Measurements from ENCODE around the gene ADCY3. TPM values are rescaled to one million over a fixed set of nuclear protein-coding genes. Genes with fewer than 3 reads are reported as not detected.

Gene ADCY3
- total and polyA plus RNA-seq, 2 of the 13 experiments (the other 11 are each of a cell fraction or from before 2014, with no cell fraction given), result 0.11 to 0.61 TPM

- TF ChIP-seq ZNF780A (CRISPR knock-in tag; IDR thresholded peaks at IDR 0.05) (peak; percentile 73), KDM5B (CRISPR knock-in tag; IDR thresholded peaks at IDR 0.05; ENCODE audit: borderline replicate concordance) (peak; percentile 95), GPBP1L1 (CRISPR knock-in tag; IDR thresholded peaks at IDR 0.05) (no peak), ZNF317 (CRISPR knock-in tag; IDR thresholded peaks at IDR 0.05) (peak; percentile 65), RFX1 (IDR thresholded peaks at IDR 0.05) (no peak), SNAI1 (CRISPR knock-in tag; IDR thresholded peaks at IDR 0.05; ENCODE audit: borderline replicate concordance) (no peak; the same call in 1 of the 2 replicates), ZNF143 (CRISPR knock-in tag; IDR thresholded peaks at IDR 0.05) (peak; percentile 98), SP140L (CRISPR knock-in tag; IDR thresholded peaks at IDR 0.05; ENCODE audit: borderline replicate concordance) (0 out of 2 replicates have a peak, but pooled peaks have one; percentile 70), ARNT (IDR thresholded peaks at IDR 0.05) (no peak), HNRNPUL1 (IDR thresholded peaks at IDR 0.05; ENCODE audit: low read depth, low read length) (no peak), ZNF652 (CRISPR knock-in tag; IDR thresholded peaks at IDR 0.05; ENCODE audit: borderline replicate concordance, low read depth) (no peak), NR2F2 (IDR thresholded peaks at IDR 0.05; ENCODE audit: borderline replicate concordance, low read depth) (no peak; the same call in 1 of the 2 replicates), CHD4 (IDR thresholded peaks at IDR 0.05; ENCODE audit: borderline replicate concordance, low read length) (no peak), ZSCAN12 (CRISPR knock-in tag; IDR thresholded peaks at IDR 0.05) (no peak), NCOA2 (CRISPR knock-in tag; IDR thresholded peaks at IDR 0.05) (peak; percentile 63), NFKB2 (CRISPR knock-in tag; IDR thresholded peaks at IDR 0.05; ENCODE audit: borderline replicate concordance) (peak; percentile 68; the same call in 1 of the 2 replicates)
- TF ChIP-seq, protein P1, sequence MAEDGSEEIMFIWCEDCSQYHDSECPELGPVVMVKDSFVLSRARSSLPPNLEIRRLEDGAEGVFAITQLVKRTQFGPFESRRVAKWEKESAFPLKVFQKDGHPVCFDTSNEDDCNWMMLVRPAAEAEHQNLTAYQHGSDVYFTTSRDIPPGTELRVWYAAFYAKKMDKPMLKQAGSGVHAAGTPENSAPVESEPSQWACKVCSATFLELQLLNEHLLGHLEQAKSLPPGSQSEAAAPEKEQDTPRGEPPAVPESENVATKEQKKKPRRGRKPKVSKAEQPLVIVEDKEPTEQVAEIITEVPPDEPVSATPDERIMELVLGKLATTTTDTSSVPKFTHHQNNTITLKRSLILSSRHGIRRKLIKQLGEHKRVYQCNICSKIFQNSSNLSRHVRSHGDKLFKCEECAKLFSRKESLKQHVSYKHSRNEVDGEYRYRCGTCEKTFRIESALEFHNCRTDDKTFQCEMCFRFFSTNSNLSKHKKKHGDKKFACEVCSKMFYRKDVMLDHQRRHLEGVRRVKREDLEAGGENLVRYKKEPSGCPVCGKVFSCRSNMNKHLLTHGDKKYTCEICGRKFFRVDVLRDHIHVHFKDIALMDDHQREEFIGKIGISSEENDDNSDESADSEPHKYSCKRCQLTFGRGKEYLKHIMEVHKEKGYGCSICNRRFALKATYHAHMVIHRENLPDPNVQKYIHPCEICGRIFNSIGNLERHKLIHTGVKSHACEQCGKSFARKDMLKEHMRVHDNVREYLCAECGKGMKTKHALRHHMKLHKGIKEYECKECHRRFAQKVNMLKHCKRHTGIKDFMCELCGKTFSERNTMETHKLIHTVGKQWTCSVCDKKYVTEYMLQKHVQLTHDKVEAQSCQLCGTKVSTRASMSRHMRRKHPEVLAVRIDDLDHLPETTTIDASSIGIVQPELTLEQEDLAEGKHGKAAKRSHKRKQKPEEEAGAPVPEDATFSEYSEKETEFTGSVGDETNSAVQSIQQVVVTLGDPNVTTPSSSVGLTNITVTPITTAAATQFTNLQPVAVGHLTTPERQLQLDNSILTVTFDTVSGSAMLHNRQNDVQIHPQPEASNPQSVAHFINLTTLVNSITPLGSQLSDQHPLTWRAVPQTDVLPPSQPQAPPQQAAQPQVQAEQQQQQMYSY (CRISPR knock-in tag; IDR thresholded peaks at IDR 0.05), result peak; percentile 91
- TF ChIP-seq, protein P2, sequence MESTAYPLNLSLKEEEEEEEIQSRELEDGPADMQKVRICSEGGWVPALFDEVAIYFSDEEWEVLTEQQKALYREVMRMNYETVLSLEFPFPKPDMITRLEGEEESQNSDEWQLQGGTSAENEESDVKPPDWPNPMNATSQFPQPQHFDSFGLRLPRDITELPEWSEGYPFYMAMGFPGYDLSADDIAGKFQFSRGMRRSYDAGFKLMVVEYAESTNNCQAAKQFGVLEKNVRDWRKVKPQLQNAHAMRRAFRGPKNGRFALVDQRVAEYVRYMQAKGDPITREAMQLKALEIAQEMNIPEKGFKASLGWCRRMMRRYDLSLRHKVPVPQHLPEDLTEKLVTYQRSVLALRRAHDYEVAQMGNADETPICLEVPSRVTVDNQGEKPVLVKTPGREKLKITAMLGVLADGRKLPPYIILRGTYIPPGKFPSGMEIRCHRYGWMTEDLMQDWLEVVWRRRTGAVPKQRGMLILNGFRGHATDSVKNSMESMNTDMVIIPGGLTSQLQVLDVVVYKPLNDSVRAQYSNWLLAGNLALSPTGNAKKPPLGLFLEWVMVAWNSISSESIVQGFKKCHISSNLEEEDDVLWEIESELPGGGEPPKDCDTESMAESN (CRISPR knock-in tag; conservative IDR thresholded peaks at IDR 0.05), result peak; percentile 75
- TF ChIP-seq, protein P3, sequence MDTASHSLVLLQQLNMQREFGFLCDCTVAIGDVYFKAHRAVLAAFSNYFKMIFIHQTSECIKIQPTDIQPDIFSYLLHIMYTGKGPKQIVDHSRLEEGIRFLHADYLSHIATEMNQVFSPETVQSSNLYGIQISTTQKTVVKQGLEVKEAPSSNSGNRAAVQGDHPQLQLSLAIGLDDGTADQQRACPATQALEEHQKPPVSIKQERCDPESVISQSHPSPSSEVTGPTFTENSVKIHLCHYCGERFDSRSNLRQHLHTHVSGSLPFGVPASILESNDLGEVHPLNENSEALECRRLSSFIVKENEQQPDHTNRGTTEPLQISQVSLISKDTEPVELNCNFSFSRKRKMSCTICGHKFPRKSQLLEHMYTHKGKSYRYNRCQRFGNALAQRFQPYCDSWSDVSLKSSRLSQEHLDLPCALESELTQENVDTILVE (CRISPR knock-in tag; IDR thresholded peaks at IDR 0.05), result peak; percentile 86
- TF ChIP-seq, protein P4, sequence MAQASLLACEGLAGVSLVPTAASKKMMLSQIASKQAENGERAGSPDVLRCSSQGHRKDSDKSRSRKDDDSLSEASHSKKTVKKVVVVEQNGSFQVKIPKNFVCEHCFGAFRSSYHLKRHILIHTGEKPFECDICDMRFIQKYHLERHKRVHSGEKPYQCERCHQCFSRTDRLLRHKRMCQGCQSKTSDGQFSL (CRISPR knock-in tag; IDR thresholded peaks at IDR 0.05), result no peak
Observed at GRCh38 chr2:24792874-24793760, 126.9 kb downstream of the ADCY3 start, which contains the start of the genes CENPO and PTRHD1 (continued).

Data from HepG2 (cell line).